HepG2 (cell line): ENCODE measurements around the gene FUT3. TPM values are rescaled to one million over a fixed set of nuclear protein-coding genes. Genes with fewer than 3 reads are reported as not detected.
A peak's percentile ranks its signal among the peaks of the same experiment; 100 is the strongest.

Experiments used
- CREM ChIP-seq, 2 experiments: sonication (generic) in 1 of 2; formaldehyde crosslinking in 1 of 2; IDR thresholded peaks; 2 replicates each; pipeline versions ENCODE4 v1.4.0 to v1.6.1; 2016 to 2020; ENCODE audit warnings: antibody characterized with exemption in 1 of 2, mild to moderate bottlenecking in 1 of 2, missing genetic modification reagents in 1 of 2
- HCFC1 ChIP-seq: fragments of 150-350 bp; IDR thresholded peaks from 2 replicates; pipeline ENCODE4 v1.6.1; 2014; ENCODE audit warnings: low read depth, low read length
- HOMEZ ChIP-seq: IDR thresholded peaks from 2 replicates; pipeline ENCODE4 v1.6.1; 2016; ENCODE audit warnings: low read depth
- KDM5B ChIP-seq: sonication (generic); formaldehyde crosslinking; IDR thresholded peaks from 2 replicates; pipeline ENCODE4 v1.4.0; 2020; ENCODE audit warnings: missing genetic modification reagents, mild to moderate bottlenecking, borderline replicate concordance
- REL ChIP-seq: sonication (generic); formaldehyde crosslinking; conservative IDR thresholded peaks from 2 replicates; pipeline ENCODE4 v1.8.0; 2022; ENCODE audit warnings: mild to moderate bottlenecking, missing genetic modification reagents, moderate library complexity
- SAFB2 ChIP-seq: sonication (generic); formaldehyde crosslinking; IDR thresholded peaks from 2 replicates; pipeline ENCODE4 v1.5.1; 2020; ENCODE audit warnings: missing genetic modification reagents, low read depth, mild to moderate bottlenecking, borderline replicate concordance
- SP140L ChIP-seq: sonication (generic); formaldehyde crosslinking; IDR thresholded peaks from 2 replicates; pipeline ENCODE4 v1.4.0; 2020; ENCODE audit warnings: missing genetic modification reagents, borderline replicate concordance
- TP53 ChIP-seq: sonication (generic); formaldehyde crosslinking; conservative IDR thresholded peaks from 2 replicates; pipeline ENCODE4 v1.4.0; 2020; ENCODE audit warnings: missing genetic modification reagents
- ZFP41 ChIP-seq: sonication (generic); formaldehyde crosslinking; IDR thresholded peaks from 2 replicates; pipeline ENCODE4 v1.4.0; 2020; ENCODE audit warnings: mild to moderate bottlenecking, missing genetic modification reagents, borderline replicate concordance
- ZNF670 ChIP-seq: sonication (generic); formaldehyde crosslinking; IDR thresholded peaks from 2 replicates; pipeline ENCODE4 v1.8.0; 2022; ENCODE audit warnings: mild to moderate bottlenecking, missing genetic modification reagents, borderline replicate concordance
- polyA plus RNA-seq, 8 experiments: library from polyadenylated mRNA; depleted of rRNA in 3 of 8; stranded (reverse) in 7 of 8; unstranded in 1 of 8; fragments of >200 nt; fragmentation: Illumina TruSeq in 4 of 8; extraction: Trizol in 4 of 8; gene quantifications; 2 replicates each; pipeline versions ENCODE4 v1.2.1 to v1.2.3, GENCODE V29; 2011 to 2016; ENCODE audit warnings: low read depth in 4 of 8, missing spikeins in 1 of 8, mixed read lengths in 1 of 8; ENCODE audit not compliant: insufficient read depth in 1 of 8
- total RNA-seq, 5 experiments: library from RNA; depleted of rRNA; stranded (reverse); fragments of >200 nt; fragmentation: Illumina TruSeq; extraction: Trizol; gene quantifications; 2 replicates each; pipeline ENCODE4 v1.2.3, GENCODE V29; 2016; ENCODE audit warnings: low read depth in 1 of 5
- TF ChIP-seq, protein P1 (sequence below): sonication (generic); formaldehyde crosslinking; IDR thresholded peaks from 2 replicates; pipeline ENCODE4 v1.5.0; 2020; ENCODE audit warnings: mild to moderate bottlenecking, missing genetic modification reagents, borderline replicate concordance
- TF ChIP-seq, protein P2 (sequence below): IDR thresholded peaks from 2 replicates; pipeline ENCODE4 v1.6.1; 2018; ENCODE audit warnings: missing genetic modification reagents
- TF ChIP-seq, protein P3 (sequence below), 2 experiments: sonication (generic) in 1 of 2; formaldehyde crosslinking in 1 of 2; IDR thresholded peaks; 2 replicates each; pipeline versions ENCODE4 v1.6.1 to v1.9.0; 2014 to 2022; ENCODE audit warnings: antibody characterized with exemption in 1 of 2, borderline replicate concordance in 1 of 2, inconsistent platforms in 1 of 2, low read depth in 1 of 2, missing genetic modification reagents in 1 of 2
- TF ChIP-seq, protein P4 (sequence below): sonication (generic); formaldehyde crosslinking; IDR thresholded peaks from 2 replicates; pipeline ENCODE4 v1.8.0; 2022; ENCODE audit warnings: missing genetic modification reagents, mild to moderate bottlenecking, borderline replicate concordance

The FUT3 gene
- total and polyA plus RNA-seq, 2 of the 13 experiments (the other 11 are each of a cell fraction or from before 2014, with no cell fraction given): 0.53 to 1.1 TPM

DNA sequence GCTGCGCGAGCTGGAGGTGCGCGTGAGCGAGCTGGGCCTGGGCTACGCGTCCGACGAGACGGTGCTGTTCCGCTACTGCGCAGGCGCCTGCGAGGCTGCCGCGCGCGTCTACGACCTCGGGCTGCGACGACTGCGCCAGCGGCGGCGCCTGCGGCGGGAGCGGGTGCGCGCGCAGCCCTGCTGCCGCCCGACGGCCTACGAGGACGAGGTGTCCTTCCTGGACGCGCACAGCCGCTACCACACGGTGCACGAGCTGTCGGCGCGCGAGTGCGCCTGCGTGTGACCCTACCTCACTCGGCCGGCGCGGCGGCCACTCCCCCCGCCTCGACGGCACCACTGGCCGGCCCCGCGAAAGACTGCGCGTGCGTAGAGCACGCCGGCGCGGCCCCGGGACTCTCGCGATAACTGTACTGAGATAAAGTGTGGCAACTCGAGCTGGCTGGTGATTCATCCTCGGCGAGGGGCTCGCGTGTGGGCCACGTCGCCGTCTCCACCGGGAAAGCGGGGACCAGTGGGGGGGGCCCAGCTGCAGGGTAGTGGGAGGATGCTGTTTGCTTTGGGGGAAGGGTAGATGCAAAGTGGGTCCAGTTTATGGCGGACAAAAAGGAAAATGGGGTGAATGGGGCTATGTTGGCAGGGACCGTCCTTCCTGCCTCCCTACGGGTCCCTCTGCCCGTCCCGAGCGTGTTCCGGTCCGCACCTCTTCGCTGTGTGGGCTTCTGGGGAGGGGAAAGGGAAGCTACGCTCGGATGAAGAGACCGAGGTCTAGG lies 23.2 kb downstream of the FUT3 start (continued):
- TF ChIP-seq HCFC1 (no peak), TP53 (CRISPR knock-in tag) (no peak), REL (CRISPR knock-in tag) (peak; percentile 83; the same call in 1 of the 2 replicates), ZFP41 (CRISPR knock-in tag) (peak; percentile 72; the same call in 1 of the 2 replicates), HOMEZ (CRISPR knock-in tag) (peak; percentile 82), SP140L (CRISPR knock-in tag) (peak; percentile 62; the same call in 1 of the 2 replicates), ZNF670 (peak; percentile 89; the same call in 1 of the 2 replicates), KDM5B (CRISPR knock-in tag) (peak; percentile 80; the same call in 1 of the 2 replicates), CREM (IDR thresholded peaks at IDR 0.05) (peak; percentile 36; the same call in 1 of the 2 replicates), CREM (CRISPR knock-in tag; IDR thresholded peaks at IDR 0.05) (no peak), SAFB2 (peak; percentile 98)
- TF ChIP-seq, protein P1, sequence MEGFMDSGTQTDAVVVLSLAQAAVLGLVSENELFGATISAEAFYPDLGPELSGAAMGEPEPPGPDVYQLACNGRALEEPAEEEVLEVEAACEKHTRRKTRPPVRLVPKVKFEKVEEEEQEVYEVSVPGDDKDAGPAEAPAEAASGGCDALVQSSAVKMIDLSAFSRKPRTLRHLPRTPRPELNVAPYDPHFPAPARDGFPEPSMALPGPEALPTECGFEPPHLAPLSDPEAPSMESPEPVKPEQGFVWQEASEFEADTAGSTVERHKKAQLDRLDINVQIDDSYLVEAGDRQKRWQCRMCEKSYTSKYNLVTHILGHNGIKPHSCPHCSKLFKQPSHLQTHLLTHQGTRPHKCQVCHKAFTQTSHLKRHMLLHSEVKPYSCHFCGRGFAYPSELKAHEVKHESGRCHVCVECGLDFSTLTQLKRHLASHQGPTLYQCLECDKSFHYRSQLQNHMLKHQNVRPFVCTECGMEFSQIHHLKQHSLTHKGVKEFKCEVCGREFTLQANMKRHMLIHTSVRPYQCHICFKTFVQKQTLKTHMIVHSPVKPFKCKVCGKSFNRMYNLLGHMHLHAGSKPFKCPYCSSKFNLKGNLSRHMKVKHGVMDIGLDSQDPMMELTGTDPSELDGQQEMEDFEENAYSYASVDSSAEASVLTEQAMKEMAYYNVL (CRISPR knock-in tag): peak; percentile 75; the same call in 1 of the 2 replicates
- TF ChIP-seq, protein P2, sequence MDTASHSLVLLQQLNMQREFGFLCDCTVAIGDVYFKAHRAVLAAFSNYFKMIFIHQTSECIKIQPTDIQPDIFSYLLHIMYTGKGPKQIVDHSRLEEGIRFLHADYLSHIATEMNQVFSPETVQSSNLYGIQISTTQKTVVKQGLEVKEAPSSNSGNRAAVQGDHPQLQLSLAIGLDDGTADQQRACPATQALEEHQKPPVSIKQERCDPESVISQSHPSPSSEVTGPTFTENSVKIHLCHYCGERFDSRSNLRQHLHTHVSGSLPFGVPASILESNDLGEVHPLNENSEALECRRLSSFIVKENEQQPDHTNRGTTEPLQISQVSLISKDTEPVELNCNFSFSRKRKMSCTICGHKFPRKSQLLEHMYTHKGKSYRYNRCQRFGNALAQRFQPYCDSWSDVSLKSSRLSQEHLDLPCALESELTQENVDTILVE (CRISPR knock-in tag): peak; percentile 92
- TF ChIP-seq, protein P3, sequence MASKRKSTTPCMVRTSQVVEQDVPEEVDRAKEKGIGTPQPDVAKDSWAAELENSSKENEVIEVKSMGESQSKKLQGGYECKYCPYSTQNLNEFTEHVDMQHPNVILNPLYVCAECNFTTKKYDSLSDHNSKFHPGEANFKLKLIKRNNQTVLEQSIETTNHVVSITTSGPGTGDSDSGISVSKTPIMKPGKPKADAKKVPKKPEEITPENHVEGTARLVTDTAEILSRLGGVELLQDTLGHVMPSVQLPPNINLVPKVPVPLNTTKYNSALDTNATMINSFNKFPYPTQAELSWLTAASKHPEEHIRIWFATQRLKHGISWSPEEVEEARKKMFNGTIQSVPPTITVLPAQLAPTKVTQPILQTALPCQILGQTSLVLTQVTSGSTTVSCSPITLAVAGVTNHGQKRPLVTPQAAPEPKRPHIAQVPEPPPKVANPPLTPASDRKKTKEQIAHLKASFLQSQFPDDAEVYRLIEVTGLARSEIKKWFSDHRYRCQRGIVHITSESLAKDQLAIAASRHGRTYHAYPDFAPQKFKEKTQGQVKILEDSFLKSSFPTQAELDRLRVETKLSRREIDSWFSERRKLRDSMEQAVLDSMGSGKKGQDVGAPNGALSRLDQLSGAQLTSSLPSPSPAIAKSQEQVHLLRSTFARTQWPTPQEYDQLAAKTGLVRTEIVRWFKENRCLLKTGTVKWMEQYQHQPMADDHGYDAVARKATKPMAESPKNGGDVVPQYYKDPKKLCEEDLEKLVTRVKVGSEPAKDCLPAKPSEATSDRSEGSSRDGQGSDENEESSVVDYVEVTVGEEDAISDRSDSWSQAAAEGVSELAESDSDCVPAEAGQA (IDR thresholded peaks at IDR 0.05; ENCODE audit: low read depth): peak; percentile 48; the same call in 1 of the 2 replicates
- TF ChIP-seq, protein P3 (CRISPR knock-in tag; IDR thresholded peaks at IDR 0.05; ENCODE audit: borderline replicate concordance): no peak
- TF ChIP-seq, protein P4, sequence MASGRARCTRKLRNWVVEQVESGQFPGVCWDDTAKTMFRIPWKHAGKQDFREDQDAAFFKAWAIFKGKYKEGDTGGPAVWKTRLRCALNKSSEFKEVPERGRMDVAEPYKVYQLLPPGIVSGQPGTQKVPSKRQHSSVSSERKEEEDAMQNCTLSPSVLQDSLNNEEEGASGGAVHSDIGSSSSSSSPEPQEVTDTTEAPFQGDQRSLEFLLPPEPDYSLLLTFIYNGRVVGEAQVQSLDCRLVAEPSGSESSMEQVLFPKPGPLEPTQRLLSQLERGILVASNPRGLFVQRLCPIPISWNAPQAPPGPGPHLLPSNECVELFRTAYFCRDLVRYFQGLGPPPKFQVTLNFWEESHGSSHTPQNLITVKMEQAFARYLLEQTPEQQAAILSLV: peak; percentile 75; the same call in 1 of the 2 replicates
